HG02623 (cell line): ENCODE results near the gene PLEKHA7.
A peak's percentile ranks its signal among the peaks of the same experiment; 100 is the strongest.
"Not testable (repeated sequence)": the region's sequence is repeated elsewhere in the genome, so short reads cannot be mapped to it uniquely, and the experiment has no call there.

ENCODE experiments used
- ATAC-seq: cut with Tn5 transposase; IDR thresholded peaks from one replicate; pipeline ENCODE4 v1.9.1; 2021; ENCODE audit warnings: moderate library complexity; ENCODE audit not compliant: unreplicated experiment

PLEKHA7 gene

GRCh38 chr11:17012179-17012578 lies 2.0 kb downstream of the PLEKHA7 start:
- no peak for ATAC-seq

- no peak for ATAC-seq
Observed at GRCh38 chr11:17010851-17011420, 3.3 kb downstream of the PLEKHA7 start.

GRCh38 chr11:17008099-17008498 lies 6.1 kb downstream of the PLEKHA7 start:
- ATAC-seq: no peak

- ATAC-seq: no peak
Observed at GRCh38 chr11:17005646-17006045, 8.6 kb downstream of the PLEKHA7 start.

- no peak for ATAC-seq
Observed at GRCh38 chr11:17004486-17005148, 9.6 kb downstream of the PLEKHA7 start.

GRCh38 chr11:17003426-17003825 lies 10.8 kb downstream of the PLEKHA7 start:
- ATAC-seq: no peak

GRCh38 chr11:17002543-17002942 lies 11.7 kb downstream of the PLEKHA7 start:
- ATAC-seq: no peak

- no peak for ATAC-seq
Observed at GRCh38 chr11:17001806-17002205, 12.4 kb downstream of the PLEKHA7 start.

GRCh38 chr11:17000987-17001386 lies 13.2 kb downstream of the PLEKHA7 start:
- ATAC-seq: no peak

GRCh38 chr11:17000253-17000652 lies 14.0 kb downstream of the PLEKHA7 start:
- ATAC-seq: not testable (repeated sequence)

GRCh38 chr11:16999116-16999515 lies 15.1 kb downstream of the PLEKHA7 start:
- no peak for ATAC-seq

GRCh38 chr11:16997624-16998023 lies 16.6 kb downstream of the PLEKHA7 start:
- no peak for ATAC-seq

- ATAC-seq: no peak
Observed at GRCh38 chr11:16993495-16993894, 20.7 kb downstream of the PLEKHA7 start.

GRCh38 chr11:16992846-16993245 lies 21.4 kb downstream of the PLEKHA7 start:
- ATAC-seq: no peak

- ATAC-seq: no peak
Observed at GRCh38 chr11:16989554-16989953, 24.7 kb downstream of the PLEKHA7 start.

GRCh38 chr11:16987205-16987568 lies 27.0 kb downstream of the PLEKHA7 start:
- ATAC-seq: no peak

- ATAC-seq: peak; percentile 98
Observed at GRCh38 chr11:16986434-16987204, 27.6 kb downstream of the PLEKHA7 start.

- no peak for ATAC-seq
Observed at GRCh38 chr11:16985297-16985696, 28.9 kb downstream of the PLEKHA7 start.

- ATAC-seq: no peak
Observed at GRCh38 chr11:16984229-16984628, 30.0 kb downstream of the PLEKHA7 start.

- no peak for ATAC-seq
Observed at GRCh38 chr11:16982809-16983208, 31.4 kb downstream of the PLEKHA7 start.

GRCh38 chr11:16982256-16982671 lies 31.9 kb downstream of the PLEKHA7 start:
- no peak for ATAC-seq

GRCh38 chr11:16981651-16982194 lies 32.5 kb downstream of the PLEKHA7 start:
- no peak for ATAC-seq
